OCI-LY1 (cell line): ENCODE results near the gene PAK4.

Source experiments
- H2AFZ ChIP-seq: fragments of 200-600 bp; sonication (generic), shearing (Covaris generic); 2 replicates; pipeline ENCODE4 v1.6.0; 2014; ENCODE audit warnings: antibody characterized with exemption, mild to moderate bottlenecking, low read length
- H3F3A ChIP-seq: fragments of 200-600 bp; sonication (generic), shearing (Covaris generic); 2 replicates; pipeline ENCODE4 v1.6.0; 2014; ENCODE audit warnings: mild to moderate bottlenecking, antibody characterized with exemption, low read length, moderate library complexity; ENCODE audit not compliant: insufficient read depth
- H3K27ac ChIP-seq: fragments of 200-600 bp; sonication (generic); 2 replicates; pipeline ENCODE4 v1.5.1; 2014; ENCODE audit warnings: low read length, mixed run types, mild to moderate bottlenecking, low read depth; ENCODE audit not compliant: poor library complexity, severe bottlenecking
- H3K27me3 ChIP-seq: fragments of 200-600 bp; sonication (generic); 2 replicates; pipeline ENCODE4 v1.6.0; 2014; ENCODE audit warnings: antibody characterized with exemption, mild to moderate bottlenecking, low read length, moderate library complexity; ENCODE audit not compliant: insufficient read depth
- H3K36me3 ChIP-seq: fragments of 200-600 bp; sonication (generic); 2 replicates; pipeline ENCODE4 v1.6.1; 2014; ENCODE audit warnings: mild to moderate bottlenecking, antibody characterized with exemption, low read length, moderate library complexity, mixed read lengths; ENCODE audit not compliant: insufficient read depth
- H3K4me1 ChIP-seq: fragments of 200-600 bp; sonication (generic); 2 replicates; pipeline ENCODE4 v1.5.1; 2014; ENCODE audit warnings: mild to moderate bottlenecking, low read length, moderate library complexity; ENCODE audit not compliant: insufficient read depth, severe bottlenecking
- H3K4me2 ChIP-seq: fragments of 200-600 bp; sonication (generic), shearing (Covaris generic); 2 replicates; pipeline ENCODE4 v1.6.1; 2014; ENCODE audit warnings: low read length
- H3K4me3 ChIP-seq: fragments of 200-600 bp; sonication (generic); 2 replicates; pipeline ENCODE4 v1.5.1; 2014; ENCODE audit warnings: low read length, low read depth, mild to moderate bottlenecking, mixed read lengths; ENCODE audit not compliant: poor library complexity, severe bottlenecking
- H3K79me2 ChIP-seq: fragments of 200-600 bp; shearing (Covaris generic); 2 replicates; pipeline ENCODE4 v1.6.1; 2016; ENCODE audit warnings: mixed run types, low read length, mixed read lengths; ENCODE audit not compliant: insufficient read depth
- H3K9ac ChIP-seq: fragments of 200-600 bp; sonication (generic), shearing (Covaris generic); 2 replicates; pipeline ENCODE4 v1.6.1; 2014; ENCODE audit warnings: mild to moderate bottlenecking, low read length, mixed read lengths
- H3K9me2 ChIP-seq: fragments of 200-600 bp; sonication (generic), shearing (Covaris generic); 2 replicates; pipeline ENCODE4 v1.6.1; 2014; ENCODE audit warnings: low read depth, mild to moderate bottlenecking, low read length, mixed read lengths
- H3K9me3 ChIP-seq: fragments of 200-600 bp; shearing (Covaris generic); 2 replicates; pipeline ENCODE4 v1.6.1; 2014; ENCODE audit warnings: low read length, mixed read lengths
- H4K20me1 ChIP-seq: fragments of 200-600 bp; sonication (generic), shearing (Covaris generic); 2 replicates; pipeline ENCODE4 v1.6.0; 2016; ENCODE audit warnings: mild to moderate bottlenecking, low read length; ENCODE audit not compliant: insufficient read depth
- CTCF ChIP-seq: fragments of 200-600 bp; sonication (generic), shearing (Covaris generic); IDR thresholded peaks from 2 replicates; pipeline ENCODE4 v1.5.1; 2017; ENCODE audit warnings: mild to moderate bottlenecking, antibody characterized with exemption, low read length, moderate library complexity, mixed read lengths
- EZH2 ChIP-seq: fragments of 200-600 bp; sonication (generic), shearing (Covaris generic); IDR thresholded peaks from 2 replicates; pipeline ENCODE4 v1.8.0; 2017; ENCODE audit warnings: borderline replicate concordance, mixed run types, mild to moderate bottlenecking, antibody characterized with exemption, low read length, moderate library complexity, mixed read lengths

Gene PAK4

DNA sequence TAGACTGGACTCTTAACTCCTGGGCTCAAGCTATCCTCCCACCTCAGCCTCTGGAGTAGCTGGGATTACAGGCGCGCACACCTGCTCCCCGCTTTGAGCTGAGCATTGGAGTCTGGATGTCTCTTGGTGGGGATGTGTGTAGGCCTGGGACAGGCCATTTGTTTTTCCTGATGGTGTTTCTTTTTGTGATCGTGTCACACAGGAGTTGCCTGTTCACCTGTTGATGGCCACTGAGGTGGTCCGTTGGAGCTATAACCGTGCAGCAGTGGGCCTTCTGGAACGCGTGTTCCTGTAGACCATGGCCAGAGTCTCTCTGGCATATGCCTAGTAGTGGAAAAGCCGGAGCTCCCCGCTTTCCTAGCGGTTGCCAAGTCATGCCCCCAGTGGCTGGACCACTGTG lies 3.5 kb downstream of the PAK4 start:
- Histone ChIP-seq H2AFZ (no peak overlapping the region), H3K4me1 (peaks cover 16% of the 10 kb centered on the region)
- TF ChIP-seq EZH2: no peak
- TF ChIP-seq CTCF: no peak

GRCh38 chr19:39130337-39131254 lies 5.0 kb downstream of the PAK4 start:
- Histone ChIP-seq H3K9me2 (no peaks in the 10 kb centered on the region), H3K9ac (no peak overlapping the region), H3K79me2 (no peaks in the 10 kb centered on the region), H2AFZ (no peak overlapping the region), H3K9me3 (no peaks in the 10 kb centered on the region), H3K4me3 (no peak overlapping the region), H3F3A (no peaks in the 10 kb centered on the region), H3K36me3 (no peaks in the 10 kb centered on the region), H3K4me2 (no peak overlapping the region), H3K27ac (no peak overlapping the region), H3K4me1 (peaks cover 10% of the 10 kb centered on the region), H4K20me1 (peaks cover 3% of the 10 kb centered on the region; the same call in 1 of the 2 replicates), H3K27me3 (no peaks in the 10 kb centered on the region)
- no peak for TF ChIP-seq EZH2

More for the DNA sequence above, 3.5 kb downstream of the PAK4 start:
- Histone ChIP-seq H3K4me3 (no peak overlapping the region), H3K9me3 (no peaks in the 10 kb centered on the region), H3K79me2 (no peaks in the 10 kb centered on the region), H3F3A (no peaks in the 10 kb centered on the region), H3K27ac (no peak overlapping the region), H3K4me2 (no peak overlapping the region), H3K9ac (no peak overlapping the region), H3K36me3 (no peaks in the 10 kb centered on the region), H3K9me2 (no peaks in the 10 kb centered on the region), H3K27me3 (no peaks in the 10 kb centered on the region), H4K20me1 (peaks cover 3% of the 10 kb centered on the region; the same call in 1 of the 2 replicates)

GRCh38 chr19:39131255-39131755 lies 5.7 kb downstream of the PAK4 start:
- Histone ChIP-seq H3K79me2 (no peaks in the 10 kb centered on the region), H3K4me3 (no peak overlapping the region), H3K36me3 (no peaks in the 10 kb centered on the region), H3K9me3 (no peaks in the 10 kb centered on the region), H3K27ac (no peak overlapping the region), H3F3A (no peaks in the 10 kb centered on the region), H3K9ac (no peak overlapping the region), H4K20me1 (peaks cover 3% of the 10 kb centered on the region; the same call in 1 of the 2 replicates), H3K27me3 (no peaks in the 10 kb centered on the region), H3K4me2 (no peak overlapping the region), H3K4me1 (peaks cover 6% of the 10 kb centered on the region), H2AFZ (no peak overlapping the region), H3K9me2 (no peaks in the 10 kb centered on the region)
- TF ChIP-seq CTCF (no peak), EZH2 (no peak)
